ENCODE results near the gene GPD2. TPM values are rescaled to one million over a fixed set of nuclear protein-coding genes. Genes with fewer than 3 reads are reported as not detected.

Gene GPD2
- total and polyA plus RNA-seq, 11 donors = 3.5 to 24.8 (median 14.1) TPM

- H3K4me1 ChIP-seq = no peaks in the 10 kb centered on the region
- H3K9me3 ChIP-seq = no peaks in the 10 kb centered on the region
- intact Hi-C loops (cut with DNase I) = no loop called here
- 63 to 79% (median 65%) methylated on average over 3 of the region's 3 CpGs for WGBS, 4 donors
- no peak overlapping the region for H3K27ac ChIP-seq
- DNase-seq (no peak), ATAC-seq (no peak)
- no peaks in the 10 kb centered on the region for H3K27me3 ChIP-seq
- H3K36me3 ChIP-seq = peaks cover 0 to 40% (median 35%) of the 10 kb centered on the region in 9 donors
- no peak for TF ChIP-seq CTCF (IDR thresholded peaks at IDR 0.05)
- TF ChIP-seq POLR2A (IDR thresholded peaks at IDR 0.05) = no peak
- H3K4me3 ChIP-seq = no peak overlapping the region
These were observed 139.8 kb downstream of the GPD2 start for GRCh38 chr2:156576005-156576404.

DNA sequence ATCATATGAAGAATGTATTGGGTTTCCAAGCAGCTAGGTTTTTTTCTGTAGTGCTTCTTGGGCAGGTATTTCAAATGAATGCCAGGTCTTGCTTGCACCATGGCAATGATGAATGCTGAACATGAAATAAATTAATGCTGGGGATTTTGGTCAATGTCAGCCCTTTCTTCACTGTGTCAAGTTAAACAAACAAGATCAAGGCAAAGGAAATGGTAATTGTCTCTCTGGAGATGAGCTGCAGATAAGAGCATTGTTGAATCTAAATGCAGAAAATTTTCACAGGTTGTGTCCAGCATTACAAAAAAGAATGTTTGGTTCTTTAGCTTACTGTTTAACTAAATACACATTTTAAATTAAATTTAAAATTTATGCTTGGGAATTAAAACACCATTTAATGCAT lies 144.3 kb downstream of the GPD2 start:
- Histone ChIP-seq H3K4me3 (no peak overlapping the region), H3K27me3 (no peaks in the 10 kb centered on the region), H3K9me3 (no peaks in the 10 kb centered on the region), H3K4me1 (no peaks in the 10 kb centered on the region), H3K36me3 (peaks cover 0 to 46% (median 26%) of the 10 kb centered on the region in 9 donors), H3K27ac (no peak overlapping the region)
- no peak for DNase-seq
- no peak for TF ChIP-seq POLR2A (IDR thresholded peaks at IDR 0.05)
- TF ChIP-seq CTCF (IDR thresholded peaks at IDR 0.05) = no peak
- no peak for ATAC-seq
- intact Hi-C loops (cut with DNase I) = loop anchor here in 7 of 10 donors (10.0 kb wide), 5 partner anchors 146 to 396 kb away; partner anchors contain the start of gene GPD2 (in 4 of the 7)

DNA sequence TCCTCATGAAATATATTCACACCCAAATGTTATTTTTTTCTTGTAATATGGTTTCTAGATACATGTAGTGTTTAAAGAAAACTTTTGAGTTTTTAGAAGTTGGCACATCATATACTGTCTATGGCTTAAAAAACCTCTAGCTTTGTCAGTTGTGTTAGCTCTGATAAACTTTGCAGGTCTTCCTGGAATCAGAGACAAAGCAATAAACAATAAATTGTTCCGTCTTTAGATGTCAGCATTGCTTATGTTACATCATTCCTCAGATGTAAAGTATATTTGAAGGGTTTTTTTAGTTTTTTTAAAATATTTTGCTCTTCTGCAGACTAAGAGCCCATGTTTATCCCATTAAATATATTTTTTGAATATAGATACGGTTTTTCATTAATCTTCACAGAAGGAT lies 145.1 kb downstream of the GPD2 start:
- H3K36me3 ChIP-seq = peaks cover 0 to 46% (median 26%) of the 10 kb centered on the region in 9 donors
- ATAC-seq (no peak), DNase-seq (no peak)
- H3K4me3 ChIP-seq = no peak overlapping the region
- intact Hi-C loops (cut with DNase I) = loop anchor here in 7 of 10 donors (10.0 kb wide), 5 partner anchors 146 to 396 kb away; partner anchors contain the start of gene GPD2 (in 4 of the 7)
- H3K9me3 ChIP-seq = no peaks in the 10 kb centered on the region
- no peaks in the 10 kb centered on the region for H3K4me1 ChIP-seq
- WGBS, 4 donors = 95 to 97% (median 97%) methylated on average over 2 of the region's 2 CpGs
- TF ChIP-seq CTCF (IDR thresholded peaks at IDR 0.05) = no peak
- no peak for TF ChIP-seq POLR2A (IDR thresholded peaks at IDR 0.05)
- H3K27me3 ChIP-seq = no peaks in the 10 kb centered on the region
- H3K27ac ChIP-seq = no peak overlapping the region

DNA sequence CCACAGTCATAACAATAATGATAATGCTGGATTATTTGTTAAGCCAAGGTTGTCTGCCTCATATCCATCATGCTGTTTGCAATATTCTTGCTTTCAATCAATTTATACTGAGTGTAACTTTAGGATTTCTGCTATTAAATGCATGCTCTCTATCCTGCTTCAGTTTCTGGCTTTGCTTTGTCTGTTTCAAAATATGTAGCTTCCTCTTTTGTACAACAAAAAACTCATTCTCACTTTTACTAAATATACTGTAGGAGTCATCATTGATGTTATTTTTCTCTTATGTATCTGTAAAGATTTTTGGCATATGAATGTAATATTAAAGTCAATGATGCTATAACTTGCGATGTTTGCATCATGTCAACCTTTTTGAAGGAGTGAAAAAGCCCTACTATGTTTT lies 149.3 kb downstream of the GPD2 start:
- Histone ChIP-seq H3K4me1 (peaks cover 0 to 7% (median 0%) of the 10 kb centered on the region in 12 donors), H3K27me3 (no peaks in the 10 kb centered on the region), H3K27ac (no peak overlapping the region), H3K36me3 (peaks cover 0 to 26% (median 20%) of the 10 kb centered on the region in 9 donors), H3K9me3 (no peaks in the 10 kb centered on the region), H3K4me3 (no peak overlapping the region)
- DNase-seq (no peak), ATAC-seq (no peak)
- TF ChIP-seq POLR2A (IDR thresholded peaks at IDR 0.05) (no peak), CTCF (IDR thresholded peaks at IDR 0.05) (no peak)
- intact Hi-C loops (cut with DNase I) = loop anchor here (5.0 to 10.0 kb wide), 12 partner anchors 148 to 1208 kb away; partner anchors contain the start of genes GPD2 (in 5 of the 10) and NR4A2 (in 3 of the 10)
- WGBS, 4 donors = 96 to 98% (median 97%) methylated on average over 1 of the region's 1 CpG

All from heart left ventricle (tissue), 16 donors.